Adrenal gland (tissue), 19 donors: ENCODE data around the gene LPCAT3. TPM values are rescaled to one million over a fixed set of nuclear protein-coding genes. Genes with fewer than 3 reads are reported as not detected.

Experiments
- DNase-seq, 7 donors: peaks; one replicate each; pipeline ENCODE4 v3.0.0-alpha.2; 2019 to 2020
- H3K27ac ChIP-seq, 5 donors: fragments of 200-600 bp; sonication (generic) in 4 of 5; 1 replicate in 3 of 5; 2 replicates in 2 of 5; pipeline versions ENCODE4 v1.5.1 to v1.8.0; 2016 to 2020; ENCODE audit warnings: mild to moderate bottlenecking in 1 of 5
- H3K27me3 ChIP-seq: fragments of 200-600 bp; 2 replicates; pipeline ENCODE4 v1.8.0; 2021
- H3K36me3 ChIP-seq, 2 donors: fragments of 200-600 bp; replicated peaks in 1 of 2; 1 replicate in 1 of 2; 2 replicates in 1 of 2; pipeline versions ENCODE4 v1.5.1 to v1.8.0; 2018 to 2022
- H3K4me1 ChIP-seq, 2 donors: fragments of 200-600 bp; replicated peaks in 1 of 2; 1 replicate in 1 of 2; 2 replicates in 1 of 2; pipeline versions ENCODE4 v1.5.1 to v1.8.0; 2018 to 2021
- H3K4me3 ChIP-seq, 4 donors: fragments of 200-600 bp; sonication (generic) in 3 of 4; one replicate each; pipeline ENCODE4 v1.5.1; 2016 to 2018
- H3K9me3 ChIP-seq, 3 donors: fragments of 200-600 bp; sonication (generic) in 1 of 3; replicated peaks in 1 of 3; 1 replicate in 2 of 3; 2 replicates in 1 of 3; pipeline versions ENCODE4 v1.5.1 to v1.8.0; 2016 to 2021
- CTCF ChIP-seq, 6 experiments: fragments of 450-650 bp in 4 of 6; fragments of 200-600 bp in 2 of 6; sonication (generic) in 1 of 6; IDR thresholded peaks; 1 replicate in 5 of 6; 2 replicates in 1 of 6; pipeline versions ENCODE4 v1.5.1 to v1.8.0; 2016 to 2021; ENCODE audit warnings: antibody characterized with exemption in 6 of 6, mild to moderate bottlenecking in 2 of 6, moderate library complexity in 1 of 6
- POLR2A ChIP-seq, 2 donors: fragments of 450-650 bp; IDR thresholded peaks; one replicate each; pipeline ENCODE4 v1.6.1; 2017; ENCODE audit warnings: antibody characterized with exemption in 2 of 2, mild to moderate bottlenecking in 2 of 2, moderate library complexity in 1 of 2
- WGBS, 4 donors: extraction: QIAGEN DNeasy Blood & Tissue Kit in 2 of 4; methylation state at CpG; one replicate each; pipeline versions ENCODE4 v1.1.5 to v1.1.7; 2013 to 2017; 5-methylcytosine and 5-hydroxymethylcytosine counted together
- intact Hi-C, 2 donors: fragments of 100-400 bp; cut with DNase I; formaldehyde crosslinking; loops; one replicate each; pipeline versions ENCODE4 v1.14.1 to v1.15.0; 2022 to 2023
- long read RNA-seq, 10 donors: library from polyadenylated mRNA in 3 of 10; unstranded in 2 of 10; stranded (forward) in 1 of 10; transcript quantifications; one replicate each; pipeline ENCODE4 v2.0.0 and lab custom pipeline, GENCODE V29; 2021 to 2026
- polyA plus RNA-seq, 3 donors: library from polyadenylated mRNA; stranded (reverse); fragments of 200-250 nt in 2 of 3; fragments of 350-450 nt in 1 of 3; fragmentation: Illumina TruSeq in 1 of 3; extraction: RNeasy Lipid Tissue Mini Kit (QIAGEN cat#74804) in 1 of 3; gene quantifications; one replicate each; pipeline ENCODE4 v1.2.3, GENCODE V29; 2013 to 2014
- total RNA-seq, 9 donors: library from RNA; depleted of rRNA in 4 of 9; stranded (reverse); fragments of >200 nt in 4 of 9; fragments of 120-200 nt in 1 of 9; fragmentation: NEBNext Ultra II Directional in 1 of 9; extraction: Animal tissue kit (Norgen Biotek cat#: 25700) in 1 of 9; gene quantifications; one replicate each; pipeline versions ENCODE4 v1.1.0 to v1.2.4, GENCODE V29; 2013 to 2023
- donor health status: healthy with polysubstance abuse.
- donor health status: Bipolar disorder and iron deficiency.
- donor health status: DM: yes; HTN: yes; CAD: no.
- donor health status: DM: no; HTN: no; CAD: no.
- donor health status: DM: no; HTN: no; CAD: no.
- donor health status: DM: yes; HTN: yes; CAD: no.

The LPCAT3 gene
- total RNA-seq (100 to 1,000 TPM in 2 of 9 donors, 10 to 100 TPM in 7; 28.5 to 146 (median 79.8) TPM), polyA plus RNA-seq (10 to 100 TPM; 40.4 to 87.5 (median 49.3) TPM)
- long read RNA-seq, donor 1, transcript LPCAT3-201 (13 exons, 2,268 nt), result major isoform, 15 of 15 reads
- long read RNA-seq, donor 1, partial matches to known transcripts, result 0 of 15 reads
- long read RNA-seq, donor 1, other reads (novel, unspliced or antisense), result 0 of 15 reads
- long read RNA-seq, donor 2, transcript LPCAT3-201 (13 exons, 2,268 nt), result major isoform, 6 of 6 reads
- long read RNA-seq, donor 2, partial matches to known transcripts, result 0 of 6 reads
- long read RNA-seq, donor 2, other reads (novel, unspliced or antisense), result 0 of 6 reads
- long read RNA-seq, donor 3, transcript LPCAT3-201 (13 exons, 2,268 nt), result major isoform, 11 of 11 reads
- long read RNA-seq, donor 3, partial matches to known transcripts, result 0 of 11 reads
- long read RNA-seq, donor 3, other reads (novel, unspliced or antisense), result 0 of 11 reads
- long read RNA-seq, donor 4, transcript LPCAT3-201 (13 exons, 2,268 nt), result major isoform, 18 of 25 reads
- long read RNA-seq, donor 4, partial matches to known transcripts, result 3 of 25 reads
- long read RNA-seq, donor 4, other reads (novel, unspliced or antisense), result 4 of 25 reads
- long read RNA-seq, donor 5, transcript LPCAT3-201 (13 exons, 2,268 nt), result major isoform, 267 of 293 reads
- long read RNA-seq, donor 5, partial matches to known transcripts, result 10 of 293 reads
- long read RNA-seq, donor 5, other reads (novel, unspliced or antisense), result 16 of 293 reads
- long read RNA-seq, donor 6, transcript LPCAT3-201 (13 exons, 2,268 nt), result major isoform, 20 of 28 reads
- long read RNA-seq, donor 6, partial matches to known transcripts, result 4 of 28 reads
- long read RNA-seq, donor 6, other reads (novel, unspliced or antisense), result 4 of 28 reads
- long read RNA-seq, donor 7, result 0 reads
- long read RNA-seq, donor 8, transcript LPCAT3-201 (13 exons, 2,268 nt), result major isoform, 11 of 17 reads
- long read RNA-seq, donor 8, partial matches to known transcripts, result 6 of 17 reads
- long read RNA-seq, donor 8, other reads (novel, unspliced or antisense), result 0 of 17 reads
- long read RNA-seq, donor 9, transcript LPCAT3-201 (13 exons, 2,268 nt), result major isoform, 8 of 8 reads
- long read RNA-seq, donor 9, partial matches to known transcripts, result 0 of 8 reads
- long read RNA-seq, donor 9, other reads (novel, unspliced or antisense), result 0 of 8 reads
- long read RNA-seq, donor 10, transcript LPCAT3-201 (13 exons, 2,268 nt), result major isoform, 7 of 7 reads
- long read RNA-seq, donor 10, partial matches to known transcripts, result 0 of 7 reads
- long read RNA-seq, donor 10, other reads (novel, unspliced or antisense), result 0 of 7 reads

GRCh38 chr12:7018350-7019042 is at the start of gene LPCAT3:
Gene LPCAT3, minus strand, starts transcription at chr12:7018476. Its CDS starts 52 bp downstream, at chr12:7018424.
- 0% methylated on average over 11 to 77 of the region's 77 CpGs for WGBS, 4 donors
- intact Hi-C loops, result loop anchor here in 1 of 2 donors (5.0 kb wide), 1 partner anchor 41 kb away; no protein-coding TSS in a partner anchor
- TF ChIP-seq CTCF (IDR thresholded peaks at IDR 0.05) (peak; percentile 61 to 90 (median 82)), POLR2A (IDR thresholded peaks at IDR 0.05) (peak; percentile 67 to 69)
- DNase-seq, result peak; percentile 98 to 99 (median 98)
- Histone ChIP-seq H3K27ac (peak within 1 kb of the TSS; percentile 89 to 100 (median 92)), H3K27me3 (no peaks in the 10 kb centered on the region), H3K9me3 (no peaks in the 10 kb centered on the region), H3K4me3 (peak within 1 kb of the TSS; percentile 56 to 96 (median 88)), H3K36me3 (no peaks in the 10 kb centered on the region), H3K4me1 (peaks cover 9 to 29% of the 10 kb centered on the region in 2 donors)

GRCh38 chr12:7067096-7067495 is 48.8 kb upstream of the LPCAT3 start:
- H3K4me3 ChIP-seq, result no peak overlapping the region
- H3K36me3 ChIP-seq, result no peaks in the 10 kb centered on the region
- intact Hi-C loops, result no loop called here
- H3K27ac ChIP-seq, result no peak overlapping the region
- H3K9me3 ChIP-seq, result no peaks in the 10 kb centered on the region
- H3K27me3 ChIP-seq, result no peaks in the 10 kb centered on the region
- 79 to 89% (median 85%) methylated on average over 6 to 7 of the region's 7 CpGs for WGBS, 4 donors
- no peak for DNase-seq
- TF ChIP-seq CTCF (IDR thresholded peaks at IDR 0.05) (no peak), POLR2A (IDR thresholded peaks at IDR 0.05) (no peak)
- H3K4me1 ChIP-seq, result no peaks in the 10 kb centered on the region

GRCh38 chr12:7066596-7066995 is 48.3 kb upstream of the LPCAT3 start:
- no peak for TF ChIP-seq POLR2A (IDR thresholded peaks at IDR 0.05)
- no peak for TF ChIP-seq CTCF (IDR thresholded peaks at IDR 0.05)
- DNase-seq, result no peak
- Histone ChIP-seq H3K4me1 (no peaks in the 10 kb centered on the region), H3K9me3 (no peaks in the 10 kb centered on the region), H3K4me3 (no peak overlapping the region), H3K27ac (no peak overlapping the region), H3K36me3 (no peaks in the 10 kb centered on the region), H3K27me3 (no peaks in the 10 kb centered on the region)
- intact Hi-C loops, result no loop called here
- 79 to 95% (median 87%) methylated on average over 2 of the region's 2 CpGs for WGBS, 4 donors
